ENCODE results near the gene FRAS1. TPM values are rescaled to one million over a fixed set of nuclear protein-coding genes. Genes with fewer than 3 reads are reported as not detected.

FRAS1 gene
- total RNA-seq, 1 donor from 2014 or later, result 12.4 TPM

DNA sequence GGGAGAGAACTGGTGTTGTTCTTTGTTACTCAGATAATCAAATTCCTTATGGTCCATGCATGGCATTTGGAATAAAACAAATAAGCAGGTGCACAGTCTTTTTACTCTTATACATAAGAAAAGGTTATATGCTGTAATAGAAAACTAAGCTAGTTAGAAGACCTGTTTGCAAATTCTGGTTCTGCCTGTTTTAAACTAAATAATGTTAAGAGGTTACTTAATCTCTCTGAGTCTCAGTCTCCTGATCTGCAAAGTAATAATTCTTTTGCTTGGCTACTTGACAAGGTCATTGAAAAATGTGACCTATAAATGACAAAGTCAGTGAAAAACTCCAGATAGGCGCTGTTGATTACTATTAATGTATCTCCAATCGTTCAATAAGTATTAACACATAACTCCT is 451.9 kb downstream of the FRAS1 start:
- no peak for DNase-seq (ENCODE audit: low spot score)

DNA sequence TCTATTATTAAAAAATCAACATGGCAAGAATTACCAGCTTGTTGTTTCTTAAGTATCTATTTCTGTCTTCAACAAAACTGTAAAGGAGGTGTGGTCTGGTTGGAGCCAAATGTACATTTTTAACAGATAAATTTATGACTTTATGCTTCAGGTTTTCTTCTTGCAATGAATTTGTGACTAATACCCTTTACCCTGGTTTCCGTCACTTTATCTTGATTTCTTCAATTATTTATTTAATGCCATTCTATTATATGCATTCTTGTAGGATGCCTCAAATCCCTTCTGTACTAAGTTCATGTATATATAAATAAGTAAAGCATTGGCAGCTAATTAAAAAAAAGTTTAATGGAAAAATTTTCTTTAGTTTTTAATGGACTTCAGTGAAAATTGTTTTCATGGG is 453.0 kb downstream of the FRAS1 start:
- DNase-seq (ENCODE audit: low spot score), result no peak

DNA sequence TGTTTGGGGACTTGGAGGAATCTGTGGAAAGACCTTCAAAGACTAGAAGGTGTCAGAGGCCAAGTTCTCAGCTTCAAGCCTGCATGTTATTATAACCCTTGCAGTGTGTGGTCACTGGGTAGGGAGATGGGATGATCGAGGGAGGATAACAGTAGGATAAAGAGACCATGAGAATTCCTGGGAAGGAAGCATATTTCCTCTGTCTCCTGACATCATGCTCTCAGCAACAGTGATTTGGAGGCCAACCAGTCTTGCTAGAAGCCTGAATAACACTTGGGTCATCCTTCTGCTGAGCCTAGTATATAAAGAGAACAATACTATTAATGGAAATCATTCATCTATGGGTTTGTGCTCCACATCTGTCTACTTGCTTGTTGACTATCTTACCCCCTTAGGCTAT is 453.6 kb downstream of the FRAS1 start:
- no peak for DNase-seq (ENCODE audit: low spot score)

DNA sequence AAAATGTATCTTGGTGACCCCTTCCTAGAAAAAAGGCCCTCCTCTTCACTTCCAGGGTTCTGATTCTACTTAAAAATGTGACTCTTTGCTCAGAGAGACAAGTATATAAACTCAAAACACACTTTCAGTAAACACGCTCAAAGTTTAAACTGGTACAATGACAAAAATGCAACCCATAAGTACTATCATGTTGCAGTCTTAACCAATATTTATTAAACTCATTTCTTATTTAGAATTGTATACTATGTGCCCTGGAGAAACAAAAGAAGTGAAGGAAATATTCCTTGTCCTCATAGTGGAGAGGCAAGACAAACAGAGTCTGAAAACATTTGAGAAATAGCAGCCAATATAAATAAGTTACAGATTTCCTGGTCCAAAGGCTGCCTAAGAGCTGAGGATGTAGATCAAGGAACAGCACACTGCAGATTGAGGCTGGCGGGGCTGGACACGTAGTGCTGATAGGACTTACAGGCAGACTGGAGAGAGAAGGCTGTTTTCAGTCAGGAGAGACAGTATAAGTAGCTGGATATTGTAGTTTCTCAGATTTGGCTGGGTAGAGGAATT is 455.3 kb downstream of the FRAS1 start:
- DNase-seq (ENCODE audit: low spot score), result no peak

DNA sequence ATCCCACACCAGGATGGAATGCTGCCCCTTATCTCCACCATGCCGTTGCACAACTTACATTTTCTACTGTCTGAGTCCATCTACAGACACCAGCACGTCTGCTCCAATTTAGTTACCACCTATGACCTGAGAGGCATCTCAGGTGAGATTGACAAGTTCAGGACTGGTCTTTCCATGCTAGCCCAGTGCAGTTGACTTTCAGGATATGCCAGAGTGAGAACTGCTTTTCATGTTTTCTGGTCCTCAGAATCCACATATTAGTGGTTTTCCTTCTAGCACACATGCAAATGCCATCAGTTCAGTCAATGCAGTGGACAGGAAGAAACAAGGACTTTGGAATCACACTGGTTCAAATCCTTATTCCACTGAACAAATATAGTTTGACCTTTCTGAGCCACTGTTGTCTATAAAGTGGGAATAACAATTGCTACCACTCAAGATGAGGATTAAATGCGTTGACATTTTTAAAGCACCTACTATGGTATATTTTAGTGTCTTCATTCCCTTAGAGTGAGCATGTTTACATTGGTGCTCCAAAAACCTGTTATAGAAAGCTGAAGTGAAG is 456.4 kb downstream of the FRAS1 start:
- no peak for DNase-seq (ENCODE audit: low spot score)

DNA sequence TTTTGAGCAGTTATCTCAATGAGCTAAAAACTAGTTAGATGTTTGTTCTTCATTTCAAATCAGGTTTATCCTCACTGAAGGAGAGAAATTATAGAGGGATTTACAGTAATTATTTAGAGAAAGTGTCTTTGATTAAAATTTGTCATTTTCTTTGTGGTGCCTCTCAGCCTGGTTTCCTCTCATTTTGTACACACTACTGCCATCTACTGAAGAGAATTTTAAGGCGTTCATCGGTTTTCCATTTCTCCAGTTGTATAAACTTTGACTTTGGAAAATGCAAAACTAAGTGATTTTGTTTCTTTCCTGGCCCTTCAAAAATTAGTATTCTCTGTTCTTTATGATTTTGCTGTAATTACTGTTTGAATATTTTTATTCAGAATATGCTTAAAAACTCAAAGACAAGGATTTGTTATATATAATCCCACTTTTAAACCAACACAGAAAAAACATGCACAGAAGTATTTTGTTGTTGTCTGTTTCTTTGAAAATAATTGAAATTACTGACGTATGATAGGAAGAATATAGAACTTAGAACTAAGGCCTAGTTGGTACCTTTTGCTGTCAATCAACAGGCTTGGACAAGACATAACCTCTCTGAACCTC is 460.0 kb downstream of the FRAS1 start:
- no peak for DNase-seq (ENCODE audit: low spot score)

DNA sequence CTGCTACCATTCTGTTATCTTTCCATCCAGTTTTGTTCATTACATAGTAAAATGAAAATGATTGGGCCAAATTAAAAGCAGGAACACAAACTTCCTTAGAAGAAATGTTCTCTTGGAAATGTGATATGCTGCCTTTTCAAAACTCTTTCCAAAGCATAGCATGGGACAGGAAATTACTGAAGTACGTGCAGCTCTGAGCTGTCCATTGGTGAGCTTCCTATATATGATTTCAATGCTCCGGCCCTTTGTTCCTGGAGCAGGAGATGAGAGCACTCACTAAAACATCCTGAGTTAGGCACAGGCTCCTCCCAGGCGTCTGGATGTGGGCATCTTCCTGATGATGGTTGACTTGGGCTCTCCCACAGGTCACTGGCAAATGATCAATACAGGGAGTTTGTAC is 461.4 kb downstream of the FRAS1 start:
- no peak for DNase-seq (ENCODE audit: low spot score)

DNA sequence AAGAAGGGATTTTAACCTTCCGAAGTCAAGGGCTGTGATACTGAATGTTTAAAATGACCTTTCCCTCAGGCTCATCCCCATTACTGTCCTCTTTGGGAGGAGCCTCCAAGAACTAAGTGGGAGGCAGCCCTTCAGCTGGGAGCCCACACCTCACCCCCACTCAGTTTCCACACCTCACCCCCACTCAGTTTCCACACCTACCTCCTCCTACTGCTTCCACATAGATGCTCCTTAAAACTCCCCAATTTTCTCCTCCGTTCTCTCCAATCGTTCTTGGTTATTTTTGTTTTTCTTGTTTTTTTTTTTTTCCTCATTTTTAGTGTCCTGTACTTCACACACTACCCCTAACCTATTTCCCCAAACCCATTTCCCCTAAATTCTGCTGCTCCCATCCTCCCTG is 462.8 kb downstream of the FRAS1 start:
- no peak for DNase-seq (ENCODE audit: low spot score)

DNA sequence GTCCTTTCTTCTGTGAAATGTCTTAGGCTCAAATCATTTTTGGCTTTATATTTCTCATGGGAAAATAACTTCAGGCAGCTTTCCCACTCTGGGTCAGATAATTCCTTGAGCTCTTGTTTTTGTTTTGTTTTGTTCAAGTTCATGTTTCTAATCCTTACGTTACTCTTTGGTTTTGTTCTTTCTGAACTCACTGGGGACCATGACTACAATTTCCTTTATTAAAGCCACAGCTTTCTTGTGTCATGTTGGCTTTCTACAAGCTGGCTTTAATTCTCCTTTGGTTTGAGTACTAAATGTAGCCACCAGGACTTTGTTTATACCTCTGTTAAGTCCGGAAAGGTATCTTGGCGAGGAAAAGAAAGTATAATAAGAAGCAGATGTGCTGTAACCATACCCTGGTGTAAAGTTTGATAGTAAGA is 463.7 kb downstream of the FRAS1 start:
- no peak for DNase-seq (ENCODE audit: low spot score)

DNA sequence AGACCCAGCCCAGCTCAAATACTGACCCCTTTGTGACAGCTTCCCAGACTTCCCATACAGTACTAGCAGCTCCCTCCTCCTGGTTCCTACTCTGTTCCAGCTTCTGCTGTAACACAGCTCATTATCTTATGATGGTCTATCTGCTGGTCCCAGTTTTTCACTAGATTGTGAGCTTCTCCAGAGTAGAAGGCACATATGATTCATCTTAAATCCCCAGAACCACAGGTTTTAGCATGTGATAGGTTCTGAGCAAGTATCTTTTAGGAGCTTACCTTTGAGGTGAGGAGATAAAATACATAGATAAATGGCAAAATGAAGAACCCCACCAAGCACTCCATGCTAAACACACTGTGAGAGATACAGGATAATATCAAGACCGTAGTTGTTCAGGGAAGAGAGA is 466.9 kb downstream of the FRAS1 start:
- no peak for DNase-seq (ENCODE audit: low spot score)

DNA sequence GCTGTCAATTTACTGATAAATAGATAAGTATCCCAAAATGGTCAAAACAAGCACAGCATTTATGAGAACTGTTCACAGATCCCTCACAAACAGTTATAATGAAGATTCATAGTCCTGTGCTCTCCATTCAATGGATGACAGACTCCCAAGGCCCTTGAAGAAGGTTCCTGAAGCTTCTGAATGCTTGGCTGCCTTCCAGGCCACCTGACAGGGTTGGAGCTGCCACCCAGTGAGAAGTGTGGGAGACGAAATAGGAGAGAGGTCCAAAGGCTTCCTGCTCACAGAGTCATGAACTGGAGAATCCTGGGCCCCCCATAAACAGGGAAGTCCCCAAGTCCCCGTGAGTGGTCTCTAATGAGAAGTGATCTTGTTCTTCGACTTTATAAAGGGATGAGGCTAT is 468.4 kb downstream of the FRAS1 start:
- no peak for DNase-seq (ENCODE audit: low spot score)

DNA sequence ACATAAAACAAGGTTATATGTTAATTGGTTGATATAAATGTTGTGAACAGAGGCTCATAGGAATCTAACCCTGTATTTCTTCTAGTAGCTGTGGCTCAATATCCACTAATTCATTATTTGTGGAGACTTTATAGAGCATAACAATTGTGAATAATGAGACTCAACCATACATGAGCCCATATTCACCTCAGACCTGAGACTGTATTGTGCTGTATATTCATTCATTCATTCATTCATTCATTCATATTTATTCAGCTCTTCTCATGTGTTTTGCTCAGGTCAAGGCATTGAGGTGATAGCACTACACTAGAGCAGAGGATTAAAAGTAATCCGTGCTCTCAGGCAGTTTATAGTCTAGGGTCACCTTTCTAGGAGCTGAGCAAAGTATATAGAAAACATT is 470.0 kb downstream of the FRAS1 start:
- no peak for DNase-seq (ENCODE audit: low spot score)

DNA sequence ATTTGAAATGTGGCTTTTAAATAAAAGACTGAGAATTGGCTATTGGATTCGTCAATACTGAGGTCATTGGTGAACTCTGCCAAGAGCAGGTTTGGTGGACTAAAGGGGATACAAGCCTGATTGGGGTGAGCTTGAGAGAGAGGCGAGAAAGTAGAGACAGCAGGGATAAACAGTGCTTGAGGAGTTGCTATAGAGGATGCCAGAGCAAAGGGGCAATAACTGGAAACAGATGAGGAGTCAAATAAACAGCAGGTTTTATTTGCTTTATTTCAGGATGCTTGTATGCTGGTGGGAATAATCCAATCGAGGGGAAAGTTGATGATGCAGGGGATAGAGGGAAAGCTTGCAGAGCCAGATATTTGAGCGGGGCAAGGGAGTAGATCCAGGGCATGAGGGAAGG is 470.4 kb downstream of the FRAS1 start:
- DNase-seq (ENCODE audit: low spot score), result no peak

DNA sequence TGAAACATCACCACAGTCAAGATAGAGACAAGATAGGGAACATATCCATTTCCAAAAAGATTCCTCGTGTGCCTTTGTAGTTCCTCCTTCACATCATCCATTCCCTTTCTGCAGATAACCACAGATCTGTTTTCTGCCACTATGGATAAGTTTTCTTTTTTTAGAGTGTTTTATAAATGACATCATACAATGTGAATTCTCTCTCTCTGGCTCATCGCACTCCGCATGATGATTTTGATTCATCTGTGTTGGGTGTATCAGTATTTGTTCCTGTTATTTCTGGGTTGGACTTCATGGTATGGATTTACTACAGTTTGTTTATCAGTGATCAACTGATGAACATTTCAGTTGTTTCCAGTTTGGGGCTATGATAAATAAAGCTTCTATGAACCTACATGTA is 471.2 kb downstream of the FRAS1 start:
- no peak for DNase-seq (ENCODE audit: low spot score)

DNA sequence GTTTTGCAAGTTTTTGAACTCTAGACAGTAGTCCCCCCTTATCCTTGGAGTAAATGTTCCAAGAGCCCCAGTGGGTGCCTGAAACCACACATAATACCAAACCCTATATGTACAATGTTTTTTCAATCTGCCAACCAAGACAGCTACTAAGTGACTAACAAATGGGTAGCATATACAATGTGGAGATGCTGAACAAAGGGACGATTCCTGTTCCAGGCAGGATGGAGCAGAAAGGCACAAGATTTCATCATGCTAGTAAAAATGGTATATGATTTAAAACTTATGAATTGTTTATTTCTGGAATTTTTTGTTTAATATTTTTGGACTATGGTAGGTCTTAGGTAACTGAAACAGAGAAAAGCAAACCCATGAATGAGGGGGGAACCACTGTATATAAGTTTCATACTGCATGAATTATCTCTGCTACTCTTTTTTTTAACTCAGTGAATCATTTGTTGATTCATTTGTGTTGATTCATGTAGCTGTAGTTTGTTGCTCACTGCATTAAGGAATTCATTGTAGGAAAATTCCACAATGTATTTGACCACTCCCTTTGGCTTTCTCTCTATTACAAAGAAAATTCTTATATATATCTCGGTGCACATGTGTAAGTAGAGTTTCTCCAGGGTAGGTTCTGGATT is 472.6 kb downstream of the FRAS1 start:
- DNase-seq (ENCODE audit: low spot score), result no peak

DNA sequence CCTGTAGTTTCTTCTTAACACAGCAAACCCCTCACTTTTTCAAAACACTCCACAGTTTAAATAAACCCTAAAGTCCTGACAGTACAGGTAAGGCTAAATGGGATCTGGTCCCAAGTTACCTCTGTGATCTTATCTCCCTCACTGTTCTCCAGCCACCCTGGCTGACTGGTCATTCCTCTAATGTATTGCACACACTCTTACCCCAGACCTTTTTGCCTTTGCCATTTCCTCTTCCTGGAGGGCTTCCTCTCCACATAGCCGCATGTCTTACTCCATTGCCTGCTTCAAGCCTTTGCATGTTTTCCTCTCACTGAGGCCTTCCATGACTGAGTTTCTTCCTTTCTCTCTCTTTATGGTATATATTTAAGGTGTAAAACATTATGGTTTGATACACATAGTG is 474.9 kb downstream of the FRAS1 start:
- DNase-seq (ENCODE audit: low spot score), result no peak

DNA sequence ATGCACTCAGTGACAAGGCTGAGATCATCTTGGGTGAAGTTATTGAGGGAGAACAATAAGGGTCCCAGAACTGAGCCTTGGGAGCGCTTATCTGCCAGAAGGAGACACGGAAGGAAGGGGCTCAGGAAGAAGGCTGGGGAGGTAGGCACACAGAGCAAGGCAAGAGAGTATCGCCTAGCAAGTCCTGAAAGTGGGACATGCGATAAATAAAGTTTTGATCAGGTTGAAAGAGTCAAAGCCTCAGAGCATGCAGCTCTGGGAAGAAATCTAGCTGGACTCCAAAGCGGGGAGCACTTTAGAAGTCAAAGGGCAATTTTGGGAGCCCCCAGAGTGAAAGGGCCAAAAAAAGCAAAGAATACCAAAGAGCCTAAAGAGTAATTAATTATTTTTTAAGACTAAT is 476.7 kb downstream of the FRAS1 start:
- DNase-seq (ENCODE audit: low spot score), result no peak

DNA sequence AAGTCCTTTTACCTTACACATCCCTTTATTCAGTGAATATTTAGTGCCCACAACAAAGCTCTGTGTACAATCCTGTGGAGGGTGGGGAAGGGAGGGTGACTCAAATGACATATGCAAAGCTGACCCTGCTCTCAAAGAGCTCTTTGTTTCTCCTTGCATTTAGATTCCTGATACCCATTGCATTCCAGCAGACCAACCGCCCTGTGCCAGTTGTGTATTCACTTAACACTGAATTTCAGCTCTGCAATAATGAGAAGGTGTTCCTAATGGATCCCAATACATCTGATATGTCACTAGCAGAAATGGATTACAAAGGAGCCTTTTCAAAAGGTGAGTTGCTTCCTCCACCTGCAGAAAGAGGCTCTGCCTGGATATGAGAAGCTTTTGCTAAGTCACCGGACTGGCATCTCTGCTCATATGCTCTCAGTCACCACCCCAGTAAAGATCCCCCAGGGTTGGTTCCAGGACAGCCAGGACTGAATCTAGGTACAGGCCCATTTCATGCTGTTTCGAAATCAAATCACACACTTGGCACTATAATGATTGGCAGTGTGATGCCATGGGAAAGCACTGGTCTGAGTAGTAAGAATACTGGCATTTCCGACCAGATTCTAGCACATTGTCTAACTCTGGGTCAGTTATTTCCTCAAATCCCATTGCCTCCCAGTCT is 477.3 kb downstream of the FRAS1 start:
- DNase-seq (ENCODE audit: low spot score), result no peak

DNA sequence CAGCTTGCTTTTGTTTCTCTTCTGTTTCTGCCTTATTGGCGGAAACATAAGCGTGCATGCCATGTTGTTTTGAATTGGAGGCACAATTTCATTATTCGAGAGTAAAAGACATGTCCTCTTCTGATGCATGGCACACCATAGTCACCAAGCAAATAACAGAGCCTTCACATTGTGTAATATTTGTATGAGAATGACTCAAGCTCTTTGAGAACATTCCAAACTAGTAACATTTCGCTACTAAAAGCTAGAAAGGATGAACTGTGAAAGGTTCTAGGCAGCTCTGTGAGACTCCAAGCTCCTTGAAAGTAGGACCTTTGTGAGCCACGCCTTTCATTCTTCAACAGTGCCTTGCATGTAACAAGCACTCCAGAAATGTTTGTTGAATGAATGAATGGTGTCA is 485.2 kb downstream of the FRAS1 start:
- DNase-seq (ENCODE audit: low spot score), result no peak

DNA sequence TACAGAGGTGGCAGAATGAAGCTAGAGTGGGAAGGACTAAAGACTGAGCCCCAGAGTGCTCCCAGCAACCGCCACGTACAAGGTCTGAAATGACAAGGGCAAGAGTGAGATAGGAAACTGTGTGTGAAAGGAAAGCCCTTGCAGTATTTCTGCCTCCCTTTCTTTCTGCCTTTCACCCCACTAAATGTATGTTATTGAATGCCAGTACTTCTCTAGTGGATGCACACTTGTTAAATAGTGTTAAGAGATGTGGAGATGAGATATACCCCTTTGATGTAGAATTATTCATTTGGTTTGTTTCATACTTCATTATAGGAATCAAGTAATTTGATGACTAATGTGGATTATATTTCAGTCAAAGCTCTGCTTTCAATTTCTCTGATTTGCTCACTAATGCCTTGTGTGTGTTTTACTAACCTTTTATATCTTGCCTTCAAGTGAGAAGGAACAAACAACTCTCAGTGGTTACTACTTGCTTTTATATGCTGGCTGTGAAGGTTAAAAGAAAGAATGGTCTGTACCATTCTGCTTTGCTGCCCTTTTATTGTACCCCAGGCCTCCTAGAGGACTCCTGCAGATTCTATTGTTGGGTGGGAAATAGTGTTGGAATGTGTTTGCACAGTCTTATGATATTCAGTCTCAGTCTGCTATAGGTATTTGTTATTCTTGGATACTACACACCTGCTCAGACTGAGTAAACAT is 486.5 kb downstream of the FRAS1 start:
- no peak for DNase-seq (ENCODE audit: low spot score)

DNA sequence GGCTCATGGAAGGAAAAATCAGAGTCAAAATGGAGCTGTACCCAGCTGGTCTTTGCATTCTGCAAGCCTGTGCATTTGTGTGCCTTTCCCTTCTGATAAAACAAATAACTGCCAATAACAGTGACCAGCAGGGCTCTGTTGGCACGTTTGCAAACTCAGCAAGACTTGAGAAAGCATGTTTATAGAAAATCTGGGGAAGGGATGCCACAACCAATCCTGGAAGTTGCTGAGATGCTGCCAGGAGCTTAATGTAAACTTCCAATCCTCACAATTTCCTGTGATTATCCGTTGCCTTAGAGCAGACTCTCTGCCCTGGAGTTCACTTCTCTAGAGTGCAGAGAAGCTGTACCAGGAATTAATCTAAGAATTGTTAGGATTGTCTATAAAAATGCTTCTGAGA is 487.6 kb downstream of the FRAS1 start:
- DNase-seq (ENCODE audit: low spot score), result no peak
